GM21423 (cell line): ENCODE data around the gene PHF12.
A peak's percentile ranks its signal among the peaks of the same experiment; 100 is the strongest.

Experiments
- ATAC-seq: cut with Tn5 transposase; IDR thresholded peaks from one replicate; pipeline ENCODE4 v1.9.1; 2021; ENCODE audit warnings: mild to moderate bottlenecking, moderate library complexity; ENCODE audit not compliant: unreplicated experiment

Gene PHF12

GRCh38 chr17:28956112-28956511 lies 4.8 kb upstream of the PHF12 start:
- no peak for ATAC-seq

- ATAC-seq, result no peak
Measured at GRCh38 chr17:28955408-28955807, 4.1 kb upstream of the PHF12 start.

- no peak for ATAC-seq
Measured at GRCh38 chr17:28954886-28955285, 3.6 kb upstream of the PHF12 start.

- no peak for ATAC-seq
Measured at GRCh38 chr17:28953444-28954118, 2.3 kb upstream of the PHF12 start.

GRCh38 chr17:28951991-28952975 lies 965 bp upstream of the PHF12 start:
- peak; percentile 57 for ATAC-seq

GRCh38 chr17:28950752-28951427 lies 428 bp downstream of the PHF12 start:
- ATAC-seq, result no peak

GRCh38 chr17:28950017-28950751 lies 1.1 kb downstream of the PHF12 start:
- ATAC-seq, result no peak

GRCh38 chr17:28949185-28950016 lies 1.9 kb downstream of the PHF12 start:
- ATAC-seq, result no peak

- no peak for ATAC-seq
Measured at GRCh38 chr17:28948873-28949184, 2.5 kb downstream of the PHF12 start.

- no peak for ATAC-seq
Measured at GRCh38 chr17:28948342-28948741, 3.0 kb downstream of the PHF12 start.

GRCh38 chr17:28947639-28948038 lies 3.7 kb downstream of the PHF12 start:
- ATAC-seq, result no peak

- no peak for ATAC-seq
Measured at GRCh38 chr17:28946239-28946638, 5.1 kb downstream of the PHF12 start.

- no peak for ATAC-seq
Measured at GRCh38 chr17:28944862-28945741, 6.2 kb downstream of the PHF12 start.

- ATAC-seq, result no peak
Measured at GRCh38 chr17:28944343-28944742, 7.0 kb downstream of the PHF12 start.

GRCh38 chr17:28942925-28943324 lies 8.4 kb downstream of the PHF12 start:
- ATAC-seq, result no peak

- no peak for ATAC-seq
Measured at GRCh38 chr17:28941251-28941650, 10.1 kb downstream of the PHF12 start.

- no peak for ATAC-seq
Measured at GRCh38 chr17:28940675-28941074, 10.6 kb downstream of the PHF12 start.

- no peak for ATAC-seq
Measured at GRCh38 chr17:28940142-28940541, 11.2 kb downstream of the PHF12 start.

GRCh38 chr17:28938552-28938951 lies 12.8 kb downstream of the PHF12 start:
- ATAC-seq, result no peak
